ENCODE data around the gene RBMS1.

GRCh38 chr2:160484859-160485520 lies 8.6 kb downstream of the RBMS1 start:
- TF ChIP-seq RAD21 (conservative IDR thresholded peaks at IDR 0.05) (no peak), EP300 (conservative IDR thresholded peaks at IDR 0.05; ENCODE audit: poor library complexity, severe bottlenecking) (no peak), SMC3 (conservative IDR thresholded peaks at IDR 0.05; ENCODE audit: poor library complexity) (no peak)

Measured in neural cell (in vitro differentiated cells).